ENCODE results near the gene ZNF511. TPM values are rescaled to one million over a fixed set of nuclear protein-coding genes. Genes with fewer than 3 reads are reported as not detected.

ZNF511 gene
- total and polyA plus RNA-seq, 3 donors from 2014 or later, result 39.6 to 50.5 (median 46.5) TPM

DNA sequence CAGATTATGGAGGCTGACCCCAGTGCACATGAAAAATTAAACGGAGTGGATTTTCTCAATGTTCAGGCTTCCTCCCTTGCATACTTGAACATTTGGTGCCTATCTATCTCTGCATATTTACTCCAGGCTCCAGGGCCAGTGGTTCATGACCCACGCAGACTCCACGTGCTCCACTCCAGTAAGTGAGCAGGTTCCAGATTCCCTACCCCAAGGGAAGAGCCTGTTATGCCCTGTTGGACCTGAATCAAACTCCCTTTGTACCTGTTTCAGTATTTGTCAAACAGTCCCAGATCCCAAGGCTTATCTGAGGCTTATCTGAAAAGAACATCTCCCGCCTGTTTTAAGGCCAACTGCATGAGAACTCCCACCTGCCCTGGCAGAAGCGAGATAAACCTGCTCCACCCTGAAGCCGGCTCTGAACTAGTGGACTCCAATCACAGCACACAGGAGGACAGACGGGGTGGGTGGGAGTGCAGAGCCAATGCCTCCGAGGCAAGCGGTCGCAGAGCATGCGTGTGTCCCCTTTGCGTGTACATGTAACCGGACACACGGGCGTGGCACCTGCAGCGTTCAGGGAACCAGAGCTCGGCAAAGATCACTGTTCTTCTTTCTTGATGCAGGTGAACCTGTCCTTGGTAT is 51.4 kb downstream of the ZNF511 start:
- intact Hi-C loops (cut with DNase I; ENCODE audit: low total_unique reads), result no loop called here
- H3K36me3 ChIP-seq (ENCODE audit: low read depth, missing control alignments), result no peaks in the 10 kb centered on the region
- no peak overlapping the region for H3K4me3 ChIP-seq
- H3K27ac ChIP-seq, result no peak overlapping the region
- H3K4me1 ChIP-seq, result peaks cover 9% of the 10 kb centered on the region
- no peaks in the 10 kb centered on the region for H3K9me3 ChIP-seq
- WGBS, 2 donors, result 65 to 69% methylated on average over 17 of the region's 17 CpGs
- no peak for DNase-seq
- TF ChIP-seq, protein P1, sequence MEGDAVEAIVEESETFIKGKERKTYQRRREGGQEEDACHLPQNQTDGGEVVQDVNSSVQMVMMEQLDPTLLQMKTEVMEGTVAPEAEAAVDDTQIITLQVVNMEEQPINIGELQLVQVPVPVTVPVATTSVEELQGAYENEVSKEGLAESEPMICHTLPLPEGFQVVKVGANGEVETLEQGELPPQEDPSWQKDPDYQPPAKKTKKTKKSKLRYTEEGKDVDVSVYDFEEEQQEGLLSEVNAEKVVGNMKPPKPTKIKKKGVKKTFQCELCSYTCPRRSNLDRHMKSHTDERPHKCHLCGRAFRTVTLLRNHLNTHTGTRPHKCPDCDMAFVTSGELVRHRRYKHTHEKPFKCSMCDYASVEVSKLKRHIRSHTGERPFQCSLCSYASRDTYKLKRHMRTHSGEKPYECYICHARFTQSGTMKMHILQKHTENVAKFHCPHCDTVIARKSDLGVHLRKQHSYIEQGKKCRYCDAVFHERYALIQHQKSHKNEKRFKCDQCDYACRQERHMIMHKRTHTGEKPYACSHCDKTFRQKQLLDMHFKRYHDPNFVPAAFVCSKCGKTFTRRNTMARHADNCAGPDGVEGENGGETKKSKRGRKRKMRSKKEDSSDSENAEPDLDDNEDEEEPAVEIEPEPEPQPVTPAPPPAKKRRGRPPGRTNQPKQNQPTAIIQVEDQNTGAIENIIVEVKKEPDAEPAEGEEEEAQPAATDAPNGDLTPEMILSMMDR (IDR thresholded peaks at IDR 0.05), result no peak
- no peak for TF ChIP-seq POLR2A (IDR thresholded peaks at IDR 0.05)
- no peaks in the 10 kb centered on the region for H3K27me3 ChIP-seq

GRCh38 chr10:133361227-133361626 is 52.5 kb downstream of the ZNF511 start:
- Histone ChIP-seq H3K27me3 (no peaks in the 10 kb centered on the region), H3K36me3 (ENCODE audit: low read depth, missing control alignments) (no peaks in the 10 kb centered on the region), H3K27ac (no peak overlapping the region), H3K9me3 (no peaks in the 10 kb centered on the region), H3K4me1 (peaks cover 9% of the 10 kb centered on the region), H3K4me3 (no peak overlapping the region)
- TF ChIP-seq, protein P1 (IDR thresholded peaks at IDR 0.05), result no peak
- TF ChIP-seq POLR2A (IDR thresholded peaks at IDR 0.05), result no peak
- DNase-seq, result no peak
- intact Hi-C loops (cut with DNase I; ENCODE audit: low total_unique reads), result no loop called here
- WGBS, 2 donors, result 30 to 81% methylated on average over 1 to 5 of the region's 5 CpGs

DNA sequence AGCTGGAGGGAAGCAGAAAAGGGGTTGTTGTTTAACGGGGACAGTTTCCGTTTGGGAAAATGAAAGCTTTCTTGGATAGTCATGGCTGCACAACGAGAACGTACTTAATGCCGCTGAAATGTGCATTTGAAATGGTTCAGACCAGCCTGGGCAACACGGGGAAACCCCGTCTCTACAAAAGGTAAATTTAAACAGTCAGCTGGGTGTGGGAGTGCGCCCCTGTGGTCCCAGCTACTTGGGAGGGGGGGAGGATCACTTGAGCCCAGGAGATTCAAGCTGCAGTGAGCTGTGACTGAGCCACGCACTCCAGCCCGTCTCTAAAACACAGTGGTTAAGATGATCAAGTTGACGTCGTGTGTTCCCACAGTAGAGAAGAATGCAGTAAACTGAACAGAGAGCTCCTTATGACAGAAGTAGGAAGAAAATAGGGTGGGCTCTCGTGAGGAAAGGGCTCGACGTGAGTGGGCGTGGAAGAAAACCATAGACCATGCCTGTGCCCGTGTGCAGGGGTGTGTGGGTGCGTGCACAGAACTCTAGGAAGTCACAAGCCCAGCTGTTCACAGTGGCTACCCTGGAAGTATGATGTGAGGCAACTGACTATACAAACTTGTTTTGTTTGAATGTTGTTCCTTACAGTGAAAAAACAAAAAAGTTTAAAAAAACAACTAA is 53.2 kb downstream of the ZNF511 start:
- WGBS, 2 donors, result 78 to 82% methylated on average over 18 of the region's 18 CpGs
- no peaks in the 10 kb centered on the region for H3K9me3 ChIP-seq
- H3K4me3 ChIP-seq, result no peak overlapping the region
- H3K27ac ChIP-seq, result no peak overlapping the region
- peaks cover 7% of the 10 kb centered on the region for H3K4me1 ChIP-seq
- TF ChIP-seq, protein P1 (IDR thresholded peaks at IDR 0.05), result no peak
- no peak for TF ChIP-seq POLR2A (IDR thresholded peaks at IDR 0.05)
- H3K36me3 ChIP-seq (ENCODE audit: low read depth, missing control alignments), result no peaks in the 10 kb centered on the region
- intact Hi-C loops (cut with DNase I; ENCODE audit: low total_unique reads), result no loop called here
- no peaks in the 10 kb centered on the region for H3K27me3 ChIP-seq
- DNase-seq, result no peak

Small RNAs within 50 kb of the gene (small RNA-seq; reads per million reads assigned to genes)
- 0 reads per million in 2 donors for gene BANF1P2

Other genes starting within 250 kb of the ZNF511 start
- 1 to 10 TPM; 1.1 to 1.4 TPM for gene ADGRA1, start 221.0 kb upstream of the ZNF511 start, total RNA-seq
- 0.95 TPM for gene ADGRA1, start 221.0 kb upstream of the ZNF511 start, polyA plus RNA-seq (ENCODE audit: insufficient read depth, low read depth, low replicate concordance)
- 10 to 100 TPM; 13.3 to 19.8 TPM for gene KNDC1, start 148.7 kb upstream of the ZNF511 start, total RNA-seq
- 4.2 TPM for gene KNDC1, start 148.7 kb upstream of the ZNF511 start, polyA plus RNA-seq (ENCODE audit: insufficient read depth, low read depth, low replicate concordance)
- 10 to 100 TPM; 17.2 to 18.6 TPM for gene UTF1, start 78.7 kb upstream of the ZNF511 start, total RNA-seq
- gene UTF1, start 78.7 kb upstream of the ZNF511 start, polyA plus RNA-seq (ENCODE audit: insufficient read depth, low read depth, low replicate concordance), result 5.3 TPM
- gene VENTX, start 71.1 kb upstream of the ZNF511 start, total RNA-seq, result 1 to 10 TPM; 2.2 to 3.5 TPM
- gene VENTX, start 71.1 kb upstream of the ZNF511 start, polyA plus RNA-seq (ENCODE audit: insufficient read depth, low read depth, low replicate concordance), result 1.5 TPM
- 10 to 100 TPM; 12.8 to 14.6 TPM for gene ADAM8, start 32.0 kb upstream of the ZNF511 start, total RNA-seq
- gene ADAM8, start 32.0 kb upstream of the ZNF511 start, polyA plus RNA-seq (ENCODE audit: insufficient read depth, low read depth, low replicate concordance), result 3.5 TPM
- gene TUBGCP2, start within 50 bp of the ZNF511 start, total RNA-seq, result 100 to 1,000 TPM in 1 of 2 donors, 10 to 100 TPM in 1; 84.3 to 101 TPM
- gene TUBGCP2, start within 50 bp of the ZNF511 start, polyA plus RNA-seq (ENCODE audit: insufficient read depth, low read depth, low replicate concordance), result 76.0 TPM
- 10 to 100 TPM; 19.2 to 35.5 TPM for gene CALY, start 28.0 kb downstream of the ZNF511 start, total RNA-seq
- 4.9 TPM for gene CALY, start 28.0 kb downstream of the ZNF511 start, polyA plus RNA-seq (ENCODE audit: insufficient read depth, low read depth, low replicate concordance)
- 10 to 100 TPM; 10.1 to 24.6 TPM for gene PRAP1, start 38.5 kb downstream of the ZNF511 start, total RNA-seq
- gene PRAP1, start 38.5 kb downstream of the ZNF511 start, polyA plus RNA-seq (ENCODE audit: insufficient read depth, low read depth, low replicate concordance), result 11.3 TPM
- 10 to 100 TPM in 1 of 2 donors, 1 to 10 TPM in 1; 9.5 to 12.8 TPM for gene FUOM, start 49.1 kb downstream of the ZNF511 start, total RNA-seq
- gene FUOM, start 49.1 kb downstream of the ZNF511 start, polyA plus RNA-seq (ENCODE audit: insufficient read depth, low read depth, low replicate concordance), result 13.6 TPM
- gene ECHS1, start 64.4 kb downstream of the ZNF511 start, total RNA-seq, result 100 to 1,000 TPM; 104 to 118 TPM
- gene ECHS1, start 64.4 kb downstream of the ZNF511 start, polyA plus RNA-seq (ENCODE audit: insufficient read depth, low read depth, low replicate concordance), result 118 TPM
- 10 to 100 TPM; 24.8 to 49.5 TPM for gene PAOX, start 70.3 kb downstream of the ZNF511 start, total RNA-seq
- gene PAOX, start 70.3 kb downstream of the ZNF511 start, polyA plus RNA-seq (ENCODE audit: insufficient read depth, low read depth, low replicate concordance), result 91.5 TPM
- gene MTG1, start 85.2 kb downstream of the ZNF511 start, total RNA-seq, result 10 to 100 TPM; 72.9 to 84.8 TPM
- gene MTG1, start 85.2 kb downstream of the ZNF511 start, polyA plus RNA-seq (ENCODE audit: insufficient read depth, low read depth, low replicate concordance), result 76.1 TPM
- gene SPRN, start 115.7 kb downstream of the ZNF511 start, total RNA-seq, result 1 to 10 TPM; 1.7 to 1.8 TPM
- gene SPRN, start 115.7 kb downstream of the ZNF511 start, polyA plus RNA-seq (ENCODE audit: insufficient read depth, low read depth, low replicate concordance), result 2.7 TPM
- gene SCART1, start 145.0 kb downstream of the ZNF511 start, total RNA-seq, result 10 to 100 TPM; 11.6 to 13.1 TPM
- 1.6 TPM for gene SCART1, start 145.0 kb downstream of the ZNF511 start, polyA plus RNA-seq (ENCODE audit: insufficient read depth, low read depth, low replicate concordance)
- 10 to 100 TPM in 1 of 2 donors, 1 to 10 TPM in 1; 9.6 to 10.2 TPM for gene CYP2E1, start 218.4 kb downstream of the ZNF511 start, total RNA-seq
- gene CYP2E1, start 218.4 kb downstream of the ZNF511 start, polyA plus RNA-seq (ENCODE audit: insufficient read depth, low read depth, low replicate concordance), result 9.0 TPM